WTC11 (cell line): Measurements from ENCODE around the gene SAMHD1. TPM values are rescaled to one million over a fixed set of nuclear protein-coding genes. Genes with fewer than 3 reads are reported as not detected.
"Not testable (repeated sequence)": the region's sequence is repeated elsewhere in the genome, so short reads cannot be mapped to it uniquely, and the experiment has no call there.

ENCODE experiments used
- ATAC-seq: fragments of 200-7000 bp; cut with Tn5 transposase; 2 replicates; pipeline ENCODE4 v1.10.0; 2021; ENCODE audit warnings: mild to moderate bottlenecking, moderate library complexity
- CTCF ChIA-PET: fragments of 300-600 bp; sonication (Branson Sonifier 250); formaldehyde crosslinking; loops from one replicate; lab custom pipeline; 2021; ENCODE audit warnings: antibody characterized with exemption; lab: Charles Lee
- POLR2A ChIA-PET: fragments of 350-600 bp; sonication (Branson Sonifier 250); formaldehyde crosslinking; loops from one replicate; lab custom pipeline; 2021; ENCODE audit warnings: antibody characterized with exemption; lab: Charles Lee
- DNase-seq: peaks from one replicate; pipeline ENCODE4 v3.0.0; 2021; ENCODE audit warnings: low spot score
- H3K27ac Mint-ChIP-seq: 2 replicates; pipeline ENCODE4 v1.8.0; 2021; ENCODE audit warnings: mixed read lengths
- H3K27me3 Mint-ChIP-seq: 2 replicates; pipeline ENCODE4 v1.8.0; 2021; ENCODE audit warnings: low read depth, mild to moderate bottlenecking, moderate library complexity, mixed read lengths
- H3K36me3 Mint-ChIP-seq: 2 replicates; pipeline ENCODE4 v1.8.0; 2021; ENCODE audit warnings: mixed read lengths
- H3K4me1 Mint-ChIP-seq: 2 replicates; pipeline ENCODE4 v1.8.0; 2022; ENCODE audit warnings: mixed read lengths
- H3K4me3 Mint-ChIP-seq: 2 replicates; pipeline ENCODE4 v1.8.0; 2021; ENCODE audit warnings: mild to moderate bottlenecking, moderate library complexity, mixed read lengths
- H3K9me3 Mint-ChIP-seq: 2 replicates; pipeline ENCODE4 v1.8.0; 2021; ENCODE audit warnings: mixed read lengths
- AR ChIP-seq: fragments of 250-450 bp; sonication (Bioruptor Pico); IDR thresholded peaks from 2 replicates; pipeline ENCODE4 v1.9.0; 2021; ENCODE audit warnings: mild to moderate bottlenecking
- E2F5 ChIP-seq: sonication (generic); formaldehyde crosslinking; IDR thresholded peaks from 2 replicates; pipeline ENCODE4 v1.8.1; 2022; ENCODE audit warnings: mild to moderate bottlenecking, moderate library complexity, missing genetic modification reagents
- FOXK1 ChIP-seq: sonication (generic); formaldehyde crosslinking; IDR thresholded peaks from 2 replicates; pipeline ENCODE4 v1.8.0; 2022; ENCODE audit warnings: mild to moderate bottlenecking, moderate library complexity, missing genetic modification reagents
- MAX ChIP-seq: sonication (generic); formaldehyde crosslinking; IDR thresholded peaks from 2 replicates; pipeline ENCODE4 v1.8.0; 2022; ENCODE audit warnings: mild to moderate bottlenecking, missing genetic modification reagents
- MXD4 ChIP-seq: fragments of 250-450 bp; sonication (Bioruptor Pico); IDR thresholded peaks from 2 replicates; pipeline ENCODE4 v1.8.0; 2021; ENCODE audit warnings: mild to moderate bottlenecking, moderate library complexity, borderline replicate concordance
- NR1H2 ChIP-seq: sonication (generic); formaldehyde crosslinking; IDR thresholded peaks from 2 replicates; pipeline ENCODE4 v1.9.0; 2021; ENCODE audit warnings: mild to moderate bottlenecking, moderate library complexity, missing genetic modification reagents
- NR2C2 ChIP-seq: sonication (generic); formaldehyde crosslinking; IDR thresholded peaks from 2 replicates; pipeline ENCODE4 v1.8.0; 2022; ENCODE audit warnings: mild to moderate bottlenecking, missing genetic modification reagents
- PRDM15 ChIP-seq: sonication (generic); formaldehyde crosslinking; IDR thresholded peaks from 2 replicates; pipeline ENCODE4 v1.8.0; 2022; ENCODE audit warnings: missing genetic modification reagents
- PRRX2 ChIP-seq: fragments of 250-450 bp; sonication (Bioruptor Pico); IDR thresholded peaks from 2 replicates; pipeline ENCODE4 v1.8.0; 2021; ENCODE audit warnings: mild to moderate bottlenecking
- USF2 ChIP-seq: sonication (generic); formaldehyde crosslinking; IDR thresholded peaks from 2 replicates; pipeline ENCODE4 v1.8.1; 2023; ENCODE audit warnings: mild to moderate bottlenecking, missing genetic modification reagents, moderate library complexity
- ZNF121 ChIP-seq: sonication (generic); formaldehyde crosslinking; IDR thresholded peaks from 2 replicates; pipeline ENCODE4 v1.8.0; 2023; ENCODE audit warnings: missing genetic modification reagents
- ZNF512 ChIP-seq: sonication (generic); formaldehyde crosslinking; IDR thresholded peaks from 2 replicates; pipeline ENCODE4 v1.8.1; 2022; ENCODE audit warnings: missing genetic modification reagents, borderline replicate concordance
- total RNA-seq: library from RNA; stranded (reverse); gene quantifications from 3 replicates; pipeline ENCODE4 v1.2.3, GENCODE V29; 2021

Gene SAMHD1
- total RNA-seq, 1 experiment from 2014 or later: 31.0 TPM

- ATAC-seq (no peak), DNase-seq (no peak)
- ChIA-PET CTCF (no interaction called here), POLR2A (no interaction called here)
- Mint-ChIP-seq H3K27ac (no peak overlapping the region), H3K4me3 (no peak overlapping the region), H3K9me3 (no peaks in the 10 kb centered on the region), H3K36me3 (peaks cover 11% of the 10 kb centered on the region), H3K4me1 (peaks cover 13% of the 10 kb centered on the region), H3K27me3 (no peaks in the 10 kb centered on the region)
- TF ChIP-seq NR1H2 (CRISPR knock-in tag) (no peak), ZNF121 (peak; percentile 76; the same call in 1 of the 2 replicates), USF2 (CRISPR knock-in tag) (no peak)
These were observed 35.3 kb downstream of the SAMHD1 start for GRCh38 chr20:36916199-36916598.

- Mint-ChIP-seq H3K4me3 (no peak overlapping the region), H3K4me1 (peaks cover 15% of the 10 kb centered on the region), H3K27ac (peak overlapping the region; percentile 23; the same call in 1 of the 2 replicates), H3K36me3 (peaks cover 24% of the 10 kb centered on the region)
- ATAC-seq: no peak
- CTCF ChIA-PET: interaction anchor here (0.5 kb wide), 1 partner anchor 60 kb away, joined by 3 read pairs; no protein-coding TSS in a partner anchor
- TF ChIP-seq PRRX2 (CRISPR knock-in tag) (no peak), FOXK1 (CRISPR knock-in tag) (no peak), USF2 (CRISPR knock-in tag) (no peak), ZNF512 (CRISPR knock-in tag) (no peak), E2F5 (no peak), NR2C2 (CRISPR knock-in tag) (no peak), MXD4 (no peak)
- TF ChIP-seq, all 79 proteins: peak for 0
- POLR2A ChIA-PET: no interaction called here
- no peaks in the 10 kb centered on the region for H3K27me3 Mint-ChIP-seq
- no peak for DNase-seq
- no peaks in the 10 kb centered on the region for H3K9me3 Mint-ChIP-seq
These were observed 42.9 kb downstream of the SAMHD1 start for GRCh38 chr20:36908603-36909002.

GRCh38 chr20:36906086-36906485 is 45.4 kb downstream of the SAMHD1 start:
- H3K4me3 Mint-ChIP-seq, H3K27me3 Mint-ChIP-seq, H3K9me3 Mint-ChIP-seq, DNase-seq, ATAC-seq, H3K4me1 Mint-ChIP-seq, CTCF ChIA-PET, H3K27ac Mint-ChIP-seq: not testable (repeated sequence)
- POLR2A ChIA-PET: interaction anchor here (0.5 kb wide), 1 partner anchor 43 kb away, joined by 6 read pairs; no protein-coding TSS in a partner anchor
- H3K36me3 Mint-ChIP-seq: peaks cover 37% of the 10 kb centered on the region

GRCh38 chr20:36905566-36905965 is 45.9 kb downstream of the SAMHD1 start:
- peaks cover 35% of the 10 kb centered on the region for H3K36me3 Mint-ChIP-seq
- H3K27me3 Mint-ChIP-seq, H3K4me3 Mint-ChIP-seq, DNase-seq, H3K9me3 Mint-ChIP-seq, ATAC-seq, H3K27ac Mint-ChIP-seq, CTCF ChIA-PET, H3K4me1 Mint-ChIP-seq, POLR2A ChIA-PET: not testable (repeated sequence)

GRCh38 chr20:36904690-36905089 is 46.8 kb downstream of the SAMHD1 start:
- Mint-ChIP-seq H3K4me1 (no peaks in the 10 kb centered on the region), H3K27me3 (no peaks in the 10 kb centered on the region), H3K4me3 (no peak overlapping the region), H3K36me3 (peaks cover 31% of the 10 kb centered on the region), H3K9me3 (no peaks in the 10 kb centered on the region), H3K27ac (peak overlapping the region; percentile 23; the same call in 1 of the 2 replicates)
- ATAC-seq (no peak), DNase-seq (no peak)
- ChIA-PET CTCF (no interaction called here), POLR2A (no interaction called here)
- no peak for TF ChIP-seq AR (CRISPR knock-in tag)
- TF ChIP-seq PRDM15: no peak
- no peak for TF ChIP-seq MAX
